GM23338 (cell line): ENCODE measurements around the gene TOX2. TPM values are rescaled to one million over a fixed set of nuclear protein-coding genes. Genes with fewer than 3 reads are reported as not detected.

ENCODE experiments used
- ATAC-seq: fragments of 200-7000 bp; cut with Tn5 transposase; 3 replicates; pipeline ENCODE4 v1.9.1; 2020
- DNase-seq: peaks from one replicate; pipeline ENCODE4 v3.0.0-alpha.2; 2015; ENCODE audit warnings: low spot score
- H2AFZ ChIP-seq: fragments of 200-600 bp; sonication (generic); 2 replicates; pipeline ENCODE4 v1.8.0; 2016; ENCODE audit warnings: antibody characterized with exemption, mild to moderate bottlenecking, moderate library complexity
- H3F3A ChIP-seq: fragments of 200-600 bp; sonication (generic); replicated peaks from 2 replicates; pipeline ENCODE4 v1.8.0; 2017; ENCODE audit warnings: antibody characterized with exemption, mixed run types, low read depth
- H3K27ac ChIP-seq: fragments of 200-600 bp; sonication (generic); 2 replicates; pipeline ENCODE4 v1.6.1; 2016; ENCODE audit warnings: low read depth
- H3K27me3 ChIP-seq: fragments of 200-600 bp; sonication (generic); 2 replicates; pipeline ENCODE4 v1.8.0; 2016; ENCODE audit warnings: mild to moderate bottlenecking, mixed run types, moderate library complexity; ENCODE audit not compliant: insufficient read depth
- H3K36me3 ChIP-seq: fragments of 200-600 bp; sonication (generic); 2 replicates; pipeline ENCODE4 v1.8.0; 2016; ENCODE audit warnings: mild to moderate bottlenecking; ENCODE audit not compliant: insufficient read depth
- H3K4me1 ChIP-seq: fragments of 200-600 bp; sonication (generic); 2 replicates; pipeline ENCODE4 v1.8.0; 2016; ENCODE audit warnings: mild to moderate bottlenecking, moderate library complexity; ENCODE audit not compliant: insufficient read depth
- H3K4me2 ChIP-seq: fragments of 200-600 bp; sonication (generic); 2 replicates; pipeline ENCODE4 v1.7.1; 2017; ENCODE audit warnings: mixed run types
- H3K4me3 ChIP-seq: fragments of 200-600 bp; sonication (generic); 2 replicates; pipeline ENCODE4 v1.6.1; 2016; ENCODE audit warnings: mixed run types
- H3K79me2 ChIP-seq: fragments of 200-600 bp; sonication (generic); replicated peaks from 2 replicates; pipeline ENCODE4 v1.8.0; 2017; ENCODE audit warnings: mild to moderate bottlenecking; ENCODE audit not compliant: insufficient read depth
- H3K9me2 ChIP-seq: fragments of 200-600 bp; sonication (generic); 2 replicates; pipeline ENCODE4 v1.8.0; 2017; ENCODE audit not compliant: insufficient read depth
- H4K20me1 ChIP-seq: fragments of 200-600 bp; sonication (generic); replicated peaks from 2 replicates; pipeline ENCODE4 v1.8.0; 2017; ENCODE audit warnings: mild to moderate bottlenecking; ENCODE audit not compliant: insufficient read depth
- H3K27ac Mint-ChIP-seq: 2 replicates; pipeline ENCODE4 v1.8.0; 2020; ENCODE audit warnings: inconsistent platforms, mild to moderate bottlenecking, moderate library complexity, mixed read lengths
- H3K27me3 Mint-ChIP-seq: 3 replicates; pipeline ENCODE4 v1.8.0; 2022; ENCODE audit warnings: low read depth, mild to moderate bottlenecking, moderate library complexity, mixed read lengths, inconsistent platforms; ENCODE audit not compliant: insufficient read depth, poor library complexity
- H3K36me3 Mint-ChIP-seq: 3 replicates; pipeline ENCODE4 v1.8.0; 2021; ENCODE audit warnings: low read depth, mild to moderate bottlenecking, inconsistent platforms, moderate library complexity, mixed read lengths
- H3K4me1 Mint-ChIP-seq: 3 replicates; pipeline ENCODE4 v1.8.0; 2020; ENCODE audit warnings: mild to moderate bottlenecking, inconsistent platforms, mixed read lengths
- H3K4me3 Mint-ChIP-seq: 3 replicates; pipeline ENCODE4 v1.8.0; 2021; ENCODE audit warnings: moderate library complexity, mild to moderate bottlenecking, inconsistent platforms, mixed read lengths
- H3K9me3 Mint-ChIP-seq: 3 replicates; pipeline ENCODE4 v1.8.0; 2020; ENCODE audit warnings: moderate library complexity, mild to moderate bottlenecking, inconsistent platforms, mixed read lengths
- CREB1 ChIP-seq: fragments of 250-450 bp; sonication (Bioruptor Pico); IDR thresholded peaks from 2 replicates; pipeline ENCODE4 v1.5.0; 2020; ENCODE audit warnings: low read depth, mild to moderate bottlenecking, moderate library complexity
- CTCF ChIP-seq, 2 experiments: fragments of 200-600 bp in 1 of 2; sonication (generic) in 1 of 2; conservative IDR thresholded peaks; 2 replicates each; pipeline versions ENCODE4 v1.5.1 to v1.6.1; 2016 to 2017; ENCODE audit warnings: antibody characterized with exemption in 2 of 2, low read depth in 2 of 2, mild to moderate bottlenecking in 2 of 2, moderate library complexity in 1 of 2
- EZH2 ChIP-seq: fragments of 200-600 bp; sonication (generic); IDR thresholded peaks from one replicate; pipeline ENCODE4 v1.8.0; 2017; ENCODE audit warnings: antibody characterized with exemption, mild to moderate bottlenecking, low read depth; ENCODE audit not compliant: unreplicated experiment
- EZH2phosphoT487 ChIP-seq: fragments of 200-600 bp; sonication (generic); IDR thresholded peaks from one replicate; pipeline ENCODE4 v1.8.1; 2018; ENCODE audit warnings: antibody characterized with exemption; ENCODE audit not compliant: unreplicated experiment
- JUNB ChIP-seq: IDR thresholded peaks from one replicate; pipeline ENCODE4 v1.6.1; 2016; ENCODE audit warnings: antibody characterized with exemption; ENCODE audit not compliant: unreplicated experiment
- NANOG ChIP-seq: IDR thresholded peaks from 2 replicates; pipeline ENCODE4 v1.6.1; 2016; ENCODE audit warnings: antibody characterized with exemption, borderline replicate concordance
- POLR2AphosphoS5 ChIP-seq: IDR thresholded peaks from 2 replicates; pipeline ENCODE4 v1.6.1; 2016; ENCODE audit warnings: antibody characterized with exemption, low read depth
- REST ChIP-seq: IDR thresholded peaks from one replicate; pipeline ENCODE4 v1.6.1; 2018; ENCODE audit warnings: antibody characterized with exemption; ENCODE audit not compliant: unreplicated experiment
- STAT1 ChIP-seq: IDR thresholded peaks from one replicate; pipeline ENCODE4 v1.6.1; 2016; ENCODE audit warnings: antibody characterized with exemption; ENCODE audit not compliant: unreplicated experiment
- ZNF114 ChIP-seq: fragments of 250-450 bp; sonication (Bioruptor Pico); IDR thresholded peaks from 2 replicates; pipeline ENCODE4 v1.5.0; 2020; ENCODE audit warnings: mild to moderate bottlenecking, moderate library complexity
- ZNF331 ChIP-seq: fragments of 250-450 bp; sonication (Bioruptor Pico); IDR thresholded peaks from 2 replicates; pipeline ENCODE4 v1.5.0; 2020; ENCODE audit warnings: low read depth, mild to moderate bottlenecking, moderate library complexity
- ZNF462 ChIP-seq: fragments of 250-450 bp; sonication (Bioruptor Pico); IDR thresholded peaks from 2 replicates; pipeline ENCODE4 v1.5.0; 2020; ENCODE audit warnings: mild to moderate bottlenecking, moderate library complexity
- polyA plus RNA-seq: library from polyadenylated mRNA; unstranded; fragments of >200 nt; fragmentation: Nextera tagmentation; extraction: Ambion mirVana; gene quantifications from 2 replicates; pipeline ENCODE4 v1.2.1, GENCODE V29; 2016
- total RNA-seq: library from RNA; depleted of rRNA; stranded (reverse); fragments of >200 nt; shearing (Covaris generic); gene quantifications from 2 replicates; pipeline ENCODE4 v1.2.3, GENCODE V29; 2014
- TF ChIP-seq, protein P1 (sequence below): IDR thresholded peaks from 2 replicates; pipeline ENCODE4 v1.6.1; 2016; ENCODE audit warnings: antibody characterized with exemption

Gene TOX2
- total and polyA plus RNA-seq, 2 experiments from 2014 or later, result 1.4 to 1.5 TPM

GRCh38 chr20:43979576-43980105 lies 65.0 kb downstream of the TOX2 start:
- no peak overlapping the region for H3K27ac Mint-ChIP-seq
- H3K4me3 Mint-ChIP-seq, result no peak overlapping the region
- no peak for TF ChIP-seq EZH2phosphoT487
- TF ChIP-seq JUNB, result no peak
- TF ChIP-seq NANOG, result no peak
- TF ChIP-seq, protein P1, sequence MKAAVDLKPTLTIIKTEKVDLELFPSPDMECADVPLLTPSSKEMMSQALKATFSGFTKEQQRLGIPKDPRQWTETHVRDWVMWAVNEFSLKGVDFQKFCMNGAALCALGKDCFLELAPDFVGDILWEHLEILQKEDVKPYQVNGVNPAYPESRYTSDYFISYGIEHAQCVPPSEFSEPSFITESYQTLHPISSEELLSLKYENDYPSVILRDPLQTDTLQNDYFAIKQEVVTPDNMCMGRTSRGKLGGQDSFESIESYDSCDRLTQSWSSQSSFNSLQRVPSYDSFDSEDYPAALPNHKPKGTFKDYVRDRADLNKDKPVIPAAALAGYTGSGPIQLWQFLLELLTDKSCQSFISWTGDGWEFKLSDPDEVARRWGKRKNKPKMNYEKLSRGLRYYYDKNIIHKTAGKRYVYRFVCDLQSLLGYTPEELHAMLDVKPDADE, result no peak
- no peak for TF ChIP-seq CREB1 (CRISPR knock-in tag)
- no peak for TF ChIP-seq ZNF114 (CRISPR knock-in tag)
- no peak for TF ChIP-seq ZNF331
- no peak for TF ChIP-seq REST
- no peak for TF ChIP-seq CTCF (conservative IDR thresholded peaks at IDR 0.05; ENCODE audit: low read depth in 2 of 2)
- no peak for TF ChIP-seq STAT1
- no peak for TF ChIP-seq ZNF462 (CRISPR knock-in tag)
- TF ChIP-seq POLR2AphosphoS5, result no peak
- TF ChIP-seq EZH2, result no peak
- H3K4me2 ChIP-seq, result no peak overlapping the region
- H2AFZ ChIP-seq, result no peak overlapping the region
- H3K4me3 ChIP-seq, result no peak overlapping the region
- no peaks in the 10 kb centered on the region for H4K20me1 ChIP-seq
- H3F3A ChIP-seq, result no peaks in the 10 kb centered on the region
- DNase-seq (no peak), ATAC-seq (no peak)
- no peaks in the 10 kb centered on the region for H3K36me3 ChIP-seq
- no peak overlapping the region for H3K27ac ChIP-seq
- H3K79me2 ChIP-seq, result no peaks in the 10 kb centered on the region
- H3K9me2 ChIP-seq, result 0 out of 2 replicates have a peak, but pooled peaks cover 5% of the 10 kb centered on the region
- no peaks in the 10 kb centered on the region for H3K9me3 Mint-ChIP-seq
- H3K27me3 ChIP-seq, result no peaks in the 10 kb centered on the region
- peaks cover 4% of the 10 kb centered on the region for H3K27me3 Mint-ChIP-seq
- H3K36me3 Mint-ChIP-seq, result no peaks in the 10 kb centered on the region
- H3K4me1 Mint-ChIP-seq, result no peaks in the 10 kb centered on the region; the same call in 2 of the 3 replicates
- H3K4me1 ChIP-seq, result no peaks in the 10 kb centered on the region
